A549 (cell line): ENCODE data around the gene POGK. TPM values are rescaled to one million over a fixed set of nuclear protein-coding genes. Genes with fewer than 3 reads are reported as not detected.
"Not testable (repeated sequence)": the region's sequence is repeated elsewhere in the genome, so short reads cannot be mapped to it uniquely, and the experiment has no call there.

Experiments used
- ATAC-seq, 2 experiments: fragments of 200-7000 bp in 1 of 2; fragments of >200 bp in 1 of 2; cut with Nextera tagmentation in 1 of 2; cut with Tn5 transposase in 1 of 2; 3 replicates each; pipeline versions ENCODE4 v1.8.0 to v1.9.1; 2018 to 2020; ENCODE audit warnings: mild to moderate bottlenecking in 1 of 2, moderate library complexity in 1 of 2
- CTCF ChIA-PET: fragments of 300-600 bp; sonication (Branson Sonifier 250); formaldehyde crosslinking; extraction: SDS; loops from one replicate; lab custom pipeline; 2021; ENCODE audit warnings: antibody characterized with exemption, inconsistent platforms; lab: Yijun Ruan, JAX
- POLR2A ChIA-PET: fragments of 350-600 bp; formaldehyde crosslinking; extraction: SDS; loops from one replicate; lab custom pipeline; 2021; ENCODE audit warnings: antibody characterized with exemption, inconsistent platforms; lab: Yijun Ruan, JAX
- DNase-seq, 2 experiments: peaks; one replicate each; pipeline versions ENCODE4 v3.0.0 to v3.0.0-alpha.2; 2011 to 2016; ENCODE audit warnings: low read depth in 1 of 2, low spot score in 1 of 2
- FAIRE-seq: peaks from 2 replicates; lab custom pipeline; 2011; peaks lifted over from hg19 to GRCh38; lab: Jason Lieb, UNC
- H3K27ac ChIP-seq, 2 experiments: fragments of >200 bp; sonication (Bioruptor Twin); formaldehyde crosslinking; 3 replicates each; pipeline ENCODE4 v1.5.1; 2016 to 2017
- H3K4me1 ChIP-seq: fragments of >200 bp; sonication (Bioruptor Twin); formaldehyde crosslinking; 3 replicates; pipeline ENCODE4 v1.6.1; 2016
- H3K4me2 ChIP-seq: fragments of >200 bp; sonication (Bioruptor Twin); formaldehyde crosslinking; 3 replicates; pipeline ENCODE4 v1.6.1; 2016
- H3K4me3 ChIP-seq: fragments of >200 bp; sonication (Bioruptor Twin); formaldehyde crosslinking; 3 replicates; pipeline ENCODE4 v1.5.1; 2016
- H3K9me3 ChIP-seq: fragments of >200 bp; sonication (Bioruptor Twin); formaldehyde crosslinking; 3 replicates; pipeline ENCODE4 v1.6.1; 2016
- BHLHE40 ChIP-seq: IDR thresholded peaks from 2 replicates; pipeline ENCODE4 v1.6.1; 2012; ENCODE audit warnings: low read depth, low read length, inconsistent platforms
- CEBPB ChIP-seq, 2 experiments: fragments of >200 bp in 1 of 2; sonication (Bioruptor Twin) in 1 of 2; formaldehyde crosslinking in 1 of 2; IDR thresholded peaks; 2 replicates each; pipeline ENCODE4 v1.6.1; 2012 to 2016
- CHD4 ChIP-seq: fragments of 200-600 bp; sonication (generic); IDR thresholded peaks from 2 replicates; pipeline ENCODE4 v1.6.1; 2016; ENCODE audit warnings: antibody characterized with exemption, mild to moderate bottlenecking, borderline replicate concordance
- EHMT2 ChIP-seq: fragments of 200-600 bp; sonication (generic); IDR thresholded peaks from 2 replicates; pipeline ENCODE4 v1.6.1; 2016; ENCODE audit warnings: antibody characterized with exemption, low read depth, mild to moderate bottlenecking, moderate library complexity
- FOSB ChIP-seq: fragments of 250-450 bp; sonication (Bioruptor Pico); IDR thresholded peaks from 2 replicates; pipeline ENCODE4 v1.5.0; 2020; ENCODE audit warnings: mild to moderate bottlenecking, moderate library complexity
- GATA3 ChIP-seq: IDR thresholded peaks from 2 replicates; pipeline ENCODE4 v1.6.1; 2012; ENCODE audit warnings: borderline replicate concordance
- MAFK ChIP-seq: fragments of 450-650 bp; IDR thresholded peaks from 2 replicates; pipeline ENCODE4 v1.6.1; 2014; ENCODE audit not compliant: partially characterized antibody
- NR3C1 ChIP-seq: fragments of >200 bp; sonication (Bioruptor Twin); formaldehyde crosslinking; IDR thresholded peaks from 3 replicates; pipeline ENCODE4 v1.6.1; 2017
- PHF8 ChIP-seq: fragments of 200-600 bp; sonication (generic); IDR thresholded peaks from 2 replicates; pipeline ENCODE4 v1.6.1; 2016; ENCODE audit warnings: low read depth, mild to moderate bottlenecking, antibody characterized with exemption, moderate library complexity, borderline replicate concordance
- POLR2A ChIP-seq: IDR thresholded peaks from 2 replicates; pipeline ENCODE4 v1.6.1; 2012; ENCODE audit warnings: mild to moderate bottlenecking, low read length
- RAD21 ChIP-seq, 2 experiments: fragments of >200 bp in 1 of 2; sonication (Bioruptor Twin) in 1 of 2; formaldehyde crosslinking in 1 of 2; IDR thresholded peaks in 1 of 2; conservative IDR thresholded peaks in 1 of 2; 2 replicates in 1 of 2; 3 replicates in 1 of 2; pipeline ENCODE4 v1.6.1; 2012 to 2018; ENCODE audit warnings: inconsistent platforms in 1 of 2
- RCOR1 ChIP-seq: fragments of 150-350 bp; IDR thresholded peaks from 2 replicates; pipeline ENCODE4 v1.6.1; 2014; ENCODE audit warnings: antibody characterized with exemption, low read length, low read depth
- TFCP2L1 ChIP-seq: fragments of 250-450 bp; sonication (Bioruptor Pico); IDR thresholded peaks from 2 replicates; pipeline ENCODE4 v1.5.0; 2021; ENCODE audit warnings: mild to moderate bottlenecking
- TP53 ChIP-seq: fragments of 250-450 bp; sonication (Bioruptor Pico); IDR thresholded peaks from 2 replicates; pipeline ENCODE4 v1.5.0; 2021; ENCODE audit warnings: mild to moderate bottlenecking, moderate library complexity
- ZSCAN20 ChIP-seq: fragments of 250-450 bp; sonication (Bioruptor Pico); IDR thresholded peaks from 2 replicates; pipeline ENCODE4 v1.8.0; 2022; ENCODE audit warnings: mild to moderate bottlenecking, moderate library complexity
- WGBS: methylation state at CpG from one replicate; pipeline ENCODE4 v1.1.6; 2017; ENCODE audit errors: missing lambda C conversion rate; 5-methylcytosine and 5-hydroxymethylcytosine counted together
- polyA plus RNA-seq, 4 experiments: library from polyadenylated mRNA; depleted of rRNA in 3 of 4; stranded (reverse); fragments of >200 nt; fragmentation: RNase III in 1 of 4; extraction: RNeasy Plus Mini Kit Qiagen cat#74134 plus additional on column Dnase treatment in 1 of 4; gene quantifications; 2 replicates in 3 of 4; 3 replicates in 1 of 4; pipeline ENCODE4 v1.2.3, GENCODE V29; 2011 to 2017
- TF ChIP-seq, protein P1 (sequence below): IDR thresholded peaks from 2 replicates; pipeline ENCODE4 v1.6.1; 2012; ENCODE audit warnings: low read depth, borderline replicate concordance
- TF ChIP-seq, protein P2 (sequence below): fragments of >200 bp; sonication (Bioruptor Twin); formaldehyde crosslinking; IDR thresholded peaks from 3 replicates; pipeline ENCODE4 v1.5.1; 2016

The POGK gene
- polyA plus RNA-seq, 2 of the 4 experiments (the other 2 are of a cell fraction), result 27.4 to 37.2 TPM

DNA sequence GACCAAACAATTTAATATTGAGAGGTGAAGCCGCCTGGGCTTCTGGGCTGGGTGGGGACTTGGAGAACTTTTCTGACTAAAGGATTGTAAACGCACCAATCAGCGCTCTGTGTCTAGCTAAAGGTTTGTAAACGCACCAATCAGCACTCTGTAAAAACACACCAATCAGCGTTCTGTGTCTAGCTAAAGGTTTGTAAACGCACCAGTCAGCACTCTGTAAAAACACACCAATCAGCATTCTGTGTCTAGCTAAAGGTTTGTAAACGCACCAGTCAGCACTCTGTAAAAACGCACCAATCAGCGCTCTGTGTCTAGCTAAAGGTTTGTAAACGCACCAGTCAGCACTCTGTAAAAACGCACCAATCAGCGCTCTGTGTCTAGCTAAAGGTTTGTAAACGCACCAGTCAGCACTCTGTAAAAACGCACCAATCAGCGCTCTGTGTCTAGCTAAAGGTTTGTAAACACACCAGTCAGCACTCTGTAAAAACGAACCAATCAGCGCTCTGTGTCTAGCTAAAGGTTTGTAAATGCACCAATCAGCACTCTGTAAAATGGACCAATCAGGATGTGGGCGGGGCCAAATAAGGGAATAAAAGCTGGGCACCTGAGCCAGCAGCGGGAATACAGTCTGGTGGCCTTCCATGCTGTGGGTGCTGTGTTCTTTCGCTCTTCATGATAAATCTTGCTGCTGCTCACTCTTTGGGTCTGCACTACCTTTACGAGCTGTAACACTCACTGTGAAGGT lies 39.1 kb downstream of the POGK start:
- not testable (repeated sequence) for ATAC-seq, H3K27ac ChIP-seq, H3K4me2 ChIP-seq, H3K9me3 ChIP-seq, FAIRE-seq, H3K4me3 ChIP-seq, DNase-seq
- ChIA-PET CTCF (interaction anchor here (1.2 to 8.6 kb wide), 3 partner anchors 32 to 342 kb away, joined by 3 to 48 read pairs (median 4); no protein-coding TSS in a partner anchor), POLR2A (interaction anchor here (0.6 kb wide), 1 partner anchor 40 kb away, joined by 3 read pairs; no protein-coding TSS in a partner anchor)
- 79% methylated on average over 21 of the region's 21 CpGs for WGBS
- H3K4me1 ChIP-seq, result peaks cover 11% of the 10 kb centered on the region; the same call in 2 of the 3 replicates
- TF ChIP-seq MAFK, result peak; percentile 4

DNA sequence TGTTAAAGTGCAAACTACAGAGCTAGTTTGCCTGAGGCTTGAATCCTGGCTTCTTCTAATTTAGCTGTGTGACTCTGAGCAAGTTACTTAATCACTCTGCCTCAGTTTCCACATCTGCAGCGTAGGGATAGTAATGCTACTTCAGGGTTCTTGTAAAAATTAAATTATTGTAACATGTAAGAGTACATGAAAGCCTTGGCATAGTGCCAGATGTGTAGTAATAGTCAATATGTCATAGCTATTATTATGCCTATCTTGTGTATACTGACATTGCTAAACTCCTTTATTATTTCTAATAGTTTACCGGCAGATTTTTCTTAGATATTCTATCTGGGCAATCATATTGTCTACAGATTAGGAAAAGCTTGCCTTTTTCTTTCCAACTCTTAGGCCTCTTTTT lies 43.6 kb downstream of the POGK start:
- whole genome bisulfite sequencing, result 6% methylated on average over 2 of the region's 2 CpGs
- H3K4me1 ChIP-seq, result no peaks in the 10 kb centered on the region
- ATAC-seq (no peak), DNase-seq (no peak)
- CTCF ChIA-PET, result interaction anchor here (1.1 to 8.6 kb wide), 5 partner anchors 11 to 176 kb away, joined by 3 to 48 read pairs (median 5); no protein-coding TSS in a partner anchor
- POLR2A ChIA-PET, result no interaction called here
- TF ChIP-seq NR3C1, result no peak
- no peak for TF ChIP-seq BHLHE40
- no peak for TF ChIP-seq CHD4
- no peak for TF ChIP-seq RCOR1
- no peak for TF ChIP-seq PHF8
- no peak for TF ChIP-seq FOSB (CRISPR knock-in tag)
- TF ChIP-seq, protein P1, sequence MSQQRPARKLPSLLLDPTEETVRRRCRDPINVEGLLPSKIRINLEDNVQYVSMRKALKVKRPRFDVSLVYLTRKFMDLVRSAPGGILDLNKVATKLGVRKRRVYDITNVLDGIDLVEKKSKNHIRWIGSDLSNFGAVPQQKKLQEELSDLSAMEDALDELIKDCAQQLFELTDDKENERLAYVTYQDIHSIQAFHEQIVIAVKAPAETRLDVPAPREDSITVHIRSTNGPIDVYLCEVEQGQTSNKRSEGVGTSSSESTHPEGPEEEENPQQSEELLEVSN, result no peak
- TF ChIP-seq CEBPB (IDR thresholded peaks at IDR 0.05), result no peak
- TF ChIP-seq ZSCAN20 (CRISPR knock-in tag), result no peak
- no peak for TF ChIP-seq EHMT2
- TF ChIP-seq POLR2A, result no peak
- no peak for TF ChIP-seq GATA3
- TF ChIP-seq TFCP2L1 (CRISPR knock-in tag), result no peak
- TF ChIP-seq, all 56 proteins: peak for 0
- Histone ChIP-seq H3K27ac (no peak overlapping the region), H3K9me3 (no peaks in the 10 kb centered on the region), H3K4me2 (no peak overlapping the region), H3K4me3 (no peak overlapping the region)
- no peak for FAIRE-seq

DNA sequence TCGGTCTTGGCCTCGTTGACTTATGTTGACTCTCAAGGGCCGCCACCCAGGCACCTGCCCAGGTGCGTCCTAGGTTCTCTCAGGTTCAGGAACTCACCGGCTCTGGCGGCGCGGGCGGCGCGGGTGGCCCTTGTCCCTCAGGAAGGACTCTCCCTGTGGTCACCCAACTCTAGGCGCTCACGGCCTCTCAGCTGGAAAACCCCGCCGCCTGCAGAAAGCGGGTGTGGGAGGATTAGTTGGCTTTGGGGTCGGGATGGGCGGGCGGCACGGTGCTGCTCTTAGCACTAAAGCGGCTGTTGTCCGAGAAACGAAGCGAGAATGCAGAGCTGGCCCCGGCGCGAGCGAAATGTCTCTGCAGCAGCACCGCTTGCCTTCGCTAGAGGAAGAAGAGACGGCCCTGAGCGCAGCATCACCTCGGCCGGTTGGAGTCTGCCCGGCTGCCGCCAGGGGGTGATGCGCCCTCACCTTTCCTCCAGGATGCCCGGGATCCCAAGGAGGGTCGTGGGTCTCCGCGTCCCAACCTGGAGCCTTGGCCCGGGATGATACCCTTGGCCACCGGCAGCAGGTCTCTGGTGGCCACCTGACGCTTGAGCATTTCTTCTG lies 44.9 kb downstream of the POGK start:
- Histone ChIP-seq H3K4me3 (no peak overlapping the region), H3K4me1 (no peaks in the 10 kb centered on the region), H3K9me3 (no peaks in the 10 kb centered on the region), H3K27ac (no peak overlapping the region), H3K4me2 (no peak overlapping the region)
- FAIRE-seq (no peak), DNase-seq (peak; percentile 9 to 13), ATAC-seq (peak; percentile 66 to 92; a peak in 4 of 6 replicates)
- 43% methylated on average over 36 of the region's 44 CpGs for WGBS
- ChIA-PET CTCF (interaction anchor here (1.1 to 8.6 kb wide), 5 partner anchors 10 to 175 kb away, joined by 3 to 48 read pairs (median 5); no protein-coding TSS in a partner anchor), POLR2A (no interaction called here)
- TF ChIP-seq, protein P2, sequence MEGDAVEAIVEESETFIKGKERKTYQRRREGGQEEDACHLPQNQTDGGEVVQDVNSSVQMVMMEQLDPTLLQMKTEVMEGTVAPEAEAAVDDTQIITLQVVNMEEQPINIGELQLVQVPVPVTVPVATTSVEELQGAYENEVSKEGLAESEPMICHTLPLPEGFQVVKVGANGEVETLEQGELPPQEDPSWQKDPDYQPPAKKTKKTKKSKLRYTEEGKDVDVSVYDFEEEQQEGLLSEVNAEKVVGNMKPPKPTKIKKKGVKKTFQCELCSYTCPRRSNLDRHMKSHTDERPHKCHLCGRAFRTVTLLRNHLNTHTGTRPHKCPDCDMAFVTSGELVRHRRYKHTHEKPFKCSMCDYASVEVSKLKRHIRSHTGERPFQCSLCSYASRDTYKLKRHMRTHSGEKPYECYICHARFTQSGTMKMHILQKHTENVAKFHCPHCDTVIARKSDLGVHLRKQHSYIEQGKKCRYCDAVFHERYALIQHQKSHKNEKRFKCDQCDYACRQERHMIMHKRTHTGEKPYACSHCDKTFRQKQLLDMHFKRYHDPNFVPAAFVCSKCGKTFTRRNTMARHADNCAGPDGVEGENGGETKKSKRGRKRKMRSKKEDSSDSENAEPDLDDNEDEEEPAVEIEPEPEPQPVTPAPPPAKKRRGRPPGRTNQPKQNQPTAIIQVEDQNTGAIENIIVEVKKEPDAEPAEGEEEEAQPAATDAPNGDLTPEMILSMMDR, result peak; percentile 18; the same call in 1 of the 3 replicates
- peak; percentile 27 to 37; a peak in 3 of 5 replicates for TF ChIP-seq RAD21 (conservative IDR thresholded peaks at IDR 0.05 in 1 of 2, IDR thresholded peaks at IDR 0.05 in 1 of 2)
- no peak for TF ChIP-seq TP53 (CRISPR knock-in tag)
